ENCODE measurements around the gene GRIA3.

DNA sequence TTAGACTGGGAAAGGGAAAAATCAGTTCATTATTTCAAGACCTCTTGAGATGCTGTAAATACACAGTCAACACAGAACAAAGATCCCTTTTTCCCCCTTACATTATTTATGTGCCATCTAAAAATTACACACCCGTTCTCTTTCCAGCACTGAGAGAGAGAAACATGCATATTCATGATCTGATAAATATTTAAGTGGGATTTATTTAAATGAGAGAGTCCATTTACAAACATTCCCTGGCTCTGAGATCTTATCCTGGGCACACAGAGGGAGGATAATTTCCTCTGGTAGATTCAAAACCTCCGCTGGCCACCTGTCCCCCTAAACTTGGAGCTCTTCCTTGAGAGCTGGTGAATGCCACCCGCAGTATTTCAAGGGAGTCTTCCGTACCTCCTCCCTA, 88.6 kb downstream of the GRIA3 start:
- TF ChIP-seq POLR2A (IDR thresholded peaks at IDR 0.05; ENCODE audit: low read length) (no peak), GATA1 (IDR thresholded peaks at IDR 0.05; ENCODE audit: low read depth, low read length) (no peak)
